Measurements from ENCODE around the gene VEGFB. TPM values are rescaled to one million over a fixed set of nuclear protein-coding genes. Genes with fewer than 3 reads are reported as not detected.
A peak's percentile ranks its signal among the peaks of the same experiment; 100 is the strongest.

VEGFB gene
- total RNA-seq, 4 donors from 2014 or later, result 21.7 to 66.8 (median 42.5) TPM

DNA sequence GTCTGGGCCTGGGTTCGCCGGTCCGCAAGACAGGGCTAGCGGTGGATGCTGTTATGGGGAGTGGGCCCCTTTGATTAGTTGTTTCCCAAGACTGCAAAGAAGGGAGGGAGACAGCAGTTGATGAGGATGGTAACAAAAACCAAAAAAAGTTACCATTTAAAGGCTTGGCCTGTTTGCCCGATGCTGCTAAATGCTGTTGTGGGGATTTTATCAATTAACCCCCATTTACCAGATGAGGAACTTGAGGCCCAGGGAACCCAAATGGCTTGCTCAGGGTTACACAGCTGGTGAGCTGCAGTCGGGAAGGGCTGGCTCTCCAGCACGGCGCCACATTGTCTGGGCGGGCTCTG, 11.8 kb upstream of the VEGFB start:
- TF ChIP-seq POLR2A (IDR thresholded peaks at IDR 0.05), result no peak
- TF ChIP-seq, protein P1, sequence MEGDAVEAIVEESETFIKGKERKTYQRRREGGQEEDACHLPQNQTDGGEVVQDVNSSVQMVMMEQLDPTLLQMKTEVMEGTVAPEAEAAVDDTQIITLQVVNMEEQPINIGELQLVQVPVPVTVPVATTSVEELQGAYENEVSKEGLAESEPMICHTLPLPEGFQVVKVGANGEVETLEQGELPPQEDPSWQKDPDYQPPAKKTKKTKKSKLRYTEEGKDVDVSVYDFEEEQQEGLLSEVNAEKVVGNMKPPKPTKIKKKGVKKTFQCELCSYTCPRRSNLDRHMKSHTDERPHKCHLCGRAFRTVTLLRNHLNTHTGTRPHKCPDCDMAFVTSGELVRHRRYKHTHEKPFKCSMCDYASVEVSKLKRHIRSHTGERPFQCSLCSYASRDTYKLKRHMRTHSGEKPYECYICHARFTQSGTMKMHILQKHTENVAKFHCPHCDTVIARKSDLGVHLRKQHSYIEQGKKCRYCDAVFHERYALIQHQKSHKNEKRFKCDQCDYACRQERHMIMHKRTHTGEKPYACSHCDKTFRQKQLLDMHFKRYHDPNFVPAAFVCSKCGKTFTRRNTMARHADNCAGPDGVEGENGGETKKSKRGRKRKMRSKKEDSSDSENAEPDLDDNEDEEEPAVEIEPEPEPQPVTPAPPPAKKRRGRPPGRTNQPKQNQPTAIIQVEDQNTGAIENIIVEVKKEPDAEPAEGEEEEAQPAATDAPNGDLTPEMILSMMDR (IDR thresholded peaks at IDR 0.05), result no peak
- Histone ChIP-seq H3K27me3 (no peaks in the 10 kb centered on the region), H3K36me3 (peaks cover 0 to 38% (median 0%) of the 10 kb centered on the region in 3 donors), H3K4me3 (no peak overlapping the region), H3K27ac (no peak overlapping the region), H3K9me3 (no peaks in the 10 kb centered on the region), H3K4me1 (peaks cover 0 to 20% (median 7%) of the 10 kb centered on the region in 4 donors)
- no peak for DNase-seq

DNA sequence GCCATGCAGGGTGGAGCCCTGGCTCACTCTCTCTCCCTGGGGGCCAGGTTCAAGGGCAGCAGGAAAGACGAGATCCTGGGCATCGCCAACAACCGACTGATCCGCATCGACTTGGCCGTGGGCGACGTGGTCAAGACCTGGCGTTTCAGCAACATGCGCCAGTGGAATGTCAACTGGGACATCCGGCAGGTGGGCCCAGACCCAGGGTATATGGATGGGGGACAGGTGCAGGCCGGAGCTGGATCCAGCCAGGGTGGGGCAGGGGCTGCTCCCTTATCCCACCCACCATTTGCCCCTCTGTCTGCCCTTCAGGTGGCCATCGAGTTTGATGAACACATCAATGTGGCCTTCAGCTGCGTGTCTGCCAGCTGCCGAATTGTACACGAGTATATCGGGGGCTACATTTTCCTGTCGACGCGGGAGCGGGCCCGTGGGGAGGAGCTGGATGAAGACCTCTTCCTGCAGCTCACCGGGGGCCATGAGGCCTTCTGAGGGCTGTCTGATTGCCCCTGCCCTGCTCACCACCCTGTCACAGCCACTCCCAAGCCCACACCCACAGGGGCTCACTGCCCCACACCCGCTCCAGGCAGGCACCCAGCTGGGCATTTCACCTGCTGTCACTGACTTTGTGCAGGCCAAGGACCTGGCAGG, 11.3 kb upstream of the VEGFB start:
- Histone ChIP-seq H3K27me3 (no peaks in the 10 kb centered on the region), H3K4me1 (peaks cover 0 to 25% (median 8%) of the 10 kb centered on the region in 4 donors), H3K27ac (no peak overlapping the region), H3K9me3 (no peaks in the 10 kb centered on the region), H3K4me3 (no peak overlapping the region), H3K36me3 (peaks cover 0 to 38% (median 0%) of the 10 kb centered on the region in 3 donors)
- TF ChIP-seq, protein P1 (IDR thresholded peaks at IDR 0.05), result no peak
- no peak for TF ChIP-seq POLR2A (IDR thresholded peaks at IDR 0.05)
- no peak for DNase-seq

DNA sequence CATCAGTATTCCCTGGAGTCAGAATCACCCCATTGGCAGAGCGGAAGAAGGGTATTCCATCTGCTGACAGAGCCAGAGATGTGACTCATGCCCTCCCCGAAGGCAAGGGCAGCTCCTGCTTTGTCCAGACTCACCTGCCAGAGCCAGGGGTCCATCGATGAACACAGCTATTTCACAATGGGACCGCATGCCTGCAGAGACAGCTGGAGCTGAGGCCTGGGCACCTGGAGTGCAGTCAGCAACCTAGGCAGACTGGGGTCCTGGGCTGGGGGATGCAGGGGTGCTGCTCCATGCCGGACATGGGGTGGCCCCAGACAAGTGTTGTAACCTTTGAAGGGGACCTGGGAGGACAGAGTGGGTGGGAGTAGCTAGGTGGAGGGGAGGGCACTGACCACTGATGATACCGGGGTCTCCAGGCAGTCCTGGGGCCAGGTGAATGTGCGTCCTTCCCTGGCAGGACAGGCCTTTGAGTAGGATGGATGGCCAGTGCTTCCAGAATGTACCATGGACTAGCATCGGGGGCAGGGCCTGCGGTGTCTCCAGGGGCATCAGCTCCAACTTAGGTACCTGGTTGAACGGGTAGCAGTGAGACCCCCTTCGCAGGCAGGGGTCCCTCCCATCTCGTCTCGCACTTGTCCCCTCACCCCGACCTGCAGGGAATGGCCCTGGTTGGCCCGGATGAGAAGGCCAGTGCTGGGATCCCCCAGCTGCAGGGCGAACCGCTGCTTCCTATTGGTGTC, 10.1 kb upstream of the VEGFB start:
- Histone ChIP-seq H3K36me3 (peaks cover 0 to 33% (median 0%) of the 10 kb centered on the region in 3 donors), H3K27ac (peak overlapping the region in 1 of 4 donors; percentile 97), H3K4me3 (no peak overlapping the region), H3K9me3 (no peaks in the 10 kb centered on the region), H3K27me3 (no peaks in the 10 kb centered on the region), H3K4me1 (peaks cover 0 to 31% (median 9%) of the 10 kb centered on the region in 4 donors)
- no peak for TF ChIP-seq POLR2A (IDR thresholded peaks at IDR 0.05)
- TF ChIP-seq, protein P1 (IDR thresholded peaks at IDR 0.05), result no peak
- peak in 1 of 3 donors; percentile 44 for DNase-seq

DNA sequence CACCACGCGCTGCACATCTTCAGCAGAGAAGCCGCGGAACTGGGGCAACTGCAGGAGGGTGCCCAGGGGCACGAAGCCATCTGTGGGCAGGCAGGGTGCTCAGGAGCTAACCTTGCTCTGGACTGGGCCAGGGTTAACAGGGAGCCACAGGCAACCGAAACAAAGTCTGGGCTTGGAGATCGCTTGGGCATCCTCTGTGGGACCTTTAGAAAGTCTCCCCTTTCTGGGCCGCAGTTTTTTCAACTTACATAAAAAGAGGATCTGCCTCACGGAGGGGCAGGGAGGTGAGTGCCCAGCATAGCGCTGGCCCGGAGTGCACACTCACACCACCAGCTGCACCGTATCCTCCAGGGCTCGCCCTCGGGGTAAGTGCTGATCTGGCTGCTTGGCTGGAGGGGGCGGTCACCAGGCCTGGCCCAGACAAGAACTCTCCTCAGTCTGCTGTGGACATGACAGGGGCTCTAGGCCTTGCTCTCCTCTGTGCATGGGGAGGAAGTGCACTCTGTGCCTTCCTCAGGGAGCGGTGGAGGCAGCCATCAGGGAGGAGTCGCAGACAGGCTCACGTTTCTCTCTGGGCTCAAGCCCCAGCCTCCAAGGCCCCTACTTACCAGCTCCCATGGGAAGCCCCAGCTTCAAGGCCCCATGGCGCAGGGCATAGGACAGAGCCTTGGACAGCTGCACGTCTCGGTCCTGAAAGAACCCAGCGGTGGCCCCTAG, 9.3 kb upstream of the VEGFB start:
- H3K4me1 ChIP-seq, result peaks cover 0 to 37% (median 12%) of the 10 kb centered on the region in 4 donors
- TF ChIP-seq, protein P1 (IDR thresholded peaks at IDR 0.05), result no peak
- no peak for TF ChIP-seq POLR2A (IDR thresholded peaks at IDR 0.05)
- DNase-seq, result no peak

DNA sequence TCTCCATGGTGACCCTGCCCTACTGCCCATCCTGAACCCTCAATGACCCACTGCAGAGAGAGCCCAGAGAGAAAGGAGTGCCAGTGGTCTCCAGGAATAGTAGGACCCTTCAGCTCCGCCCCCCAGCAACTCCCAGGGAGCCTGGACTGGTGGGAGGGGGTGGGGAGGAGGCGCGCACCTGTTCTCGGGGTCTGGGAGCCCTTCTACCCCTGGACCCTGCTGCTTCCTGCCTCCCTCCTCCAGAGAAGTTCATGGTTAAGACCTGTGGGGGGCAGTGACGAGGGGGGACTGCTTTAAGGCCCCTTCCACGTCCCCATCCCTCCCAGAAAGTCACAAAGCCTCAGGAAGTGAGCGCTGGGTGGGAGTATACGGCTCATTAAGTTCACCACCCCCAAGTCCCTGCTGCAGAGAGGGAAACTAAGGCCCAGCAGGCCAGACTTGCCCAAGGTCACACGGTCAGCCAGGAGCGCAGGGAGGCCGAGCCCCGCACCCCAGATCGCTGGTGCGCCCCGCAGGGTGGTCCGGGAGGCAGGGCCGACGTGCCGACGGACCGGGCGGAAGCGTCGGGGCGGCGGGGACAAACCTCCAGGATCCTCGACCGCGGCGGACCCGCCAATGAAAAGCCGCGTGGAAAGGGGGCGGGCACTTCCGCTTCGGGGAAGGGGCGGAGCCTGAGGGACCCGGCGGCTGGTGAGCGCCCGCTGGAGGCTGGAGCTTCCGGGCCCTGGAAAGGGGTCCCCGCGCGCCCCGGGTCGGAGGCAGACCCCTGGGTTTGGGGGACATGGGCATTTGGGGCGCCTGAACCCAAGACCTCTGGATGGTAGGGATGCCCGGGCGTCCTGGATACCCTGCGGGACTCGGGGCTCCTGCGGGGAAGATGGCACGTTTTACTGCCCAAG, 8.5 kb upstream of the VEGFB start, which contains the start of the genes NUDT22 and TRPT1:
Gene NUDT22 (plus strand): TSS at position 667 of the 899 bp plus-strand sequence. CDS start 379 bp downstream, outside the sequence.
Gene TRPT1 (minus strand): TSS at position 579 of the 899 bp plus-strand sequence. CDS start 326 bp downstream, at position 253.
- peak; percentile 92 to 97 (median 97) for DNase-seq
- Histone ChIP-seq H3K36me3 (peaks cover 0 to 18% (median 0%) of the 10 kb centered on the region in 3 donors), H3K4me1 (peaks cover 0 to 37% (median 12%) of the 10 kb centered on the region in 4 donors), H3K4me3 (peak within 1 kb of the TSS; percentile 67 to 87 (median 76)), H3K27me3 (no peaks in the 10 kb centered on the region), H3K9me3 (no peaks in the 10 kb centered on the region), H3K27ac (peak within 1 kb of the TSS; percentile 86 to 97 (median 92))
- TF ChIP-seq POLR2A (IDR thresholded peaks at IDR 0.05), result peak; percentile 90 to 91
- TF ChIP-seq, protein P1 (IDR thresholded peaks at IDR 0.05), result peak in 1 of 6 experiments; percentile 3

More for the DNA sequence above, 9.3 kb upstream of the VEGFB start:
- no peaks in the 10 kb centered on the region for H3K9me3 ChIP-seq
- peak overlapping the region; percentile 86 to 97 (median 92) for H3K27ac ChIP-seq
- H3K27me3 ChIP-seq, result no peaks in the 10 kb centered on the region
- H3K36me3 ChIP-seq, result peaks cover 0 to 26% (median 0%) of the 10 kb centered on the region in 3 donors
- H3K4me3 ChIP-seq, result peak overlapping the region; percentile 67 to 87 (median 76)

All from Peyer's patch (tissue), 4 donors.